ENCODE results near the gene MAG. TPM values are rescaled to one million over a fixed set of nuclear protein-coding genes. Genes with fewer than 3 reads are reported as not detected.

The MAG gene
- total RNA-seq, 1 donor from 2014 or later = 0.47 TPM

- peak; percentile 69 for DNase-seq
Observed at GRCh38 chr19:35318679-35319448, 26.9 kb downstream of the MAG start.

- DNase-seq = no peak
Observed at GRCh38 chr19:35320065-35320713, 28.2 kb downstream of the MAG start.

GRCh38 chr19:35321291-35321690 is 29.3 kb downstream of the MAG start:
- DNase-seq = no peak

- no peak for DNase-seq
Observed at GRCh38 chr19:35322014-35322413, 30.1 kb downstream of the MAG start.

- no peak for DNase-seq
Observed at GRCh38 chr19:35327642-35328041, 35.7 kb downstream of the MAG start.

GRCh38 chr19:35328851-35329285 is 36.9 kb downstream of the MAG start, which contains the start of gene CD22:
Gene CD22, plus strand, starts transcription at chr19:35329187. Its CDS starts 2,854 bp downstream, at chr19:35332041.
- no peak for DNase-seq

- DNase-seq = no peak
Observed at GRCh38 chr19:35329323-35329722, 37.4 kb downstream of the MAG start.

DNA sequence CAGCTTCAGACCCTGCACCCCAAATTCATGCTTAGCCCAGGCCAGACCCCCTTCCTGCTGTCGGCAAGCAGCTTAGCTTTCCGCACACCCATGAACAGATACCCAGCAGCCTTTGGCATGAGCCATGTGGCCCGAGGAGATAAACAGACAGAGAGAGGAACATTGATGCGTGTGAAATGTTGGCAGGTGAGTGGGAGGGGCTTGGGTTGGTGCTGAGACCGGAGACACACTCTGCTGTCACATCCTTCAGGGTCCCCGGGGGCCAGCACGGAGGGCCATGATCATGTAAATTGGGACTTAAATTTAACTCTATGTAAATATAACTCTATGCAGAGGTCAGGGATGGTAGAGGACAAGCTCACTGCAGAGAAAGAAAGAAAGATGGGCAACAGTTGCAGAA is 38.5 kb downstream of the MAG start:
- no peak for DNase-seq

- DNase-seq = no peak
Observed at GRCh38 chr19:35331551-35332214, 39.7 kb downstream of the MAG start.

GRCh38 chr19:35332817-35333216 is 40.9 kb downstream of the MAG start:
- DNase-seq = no peak

GRCh38 chr19:35334144-35334753 is 42.3 kb downstream of the MAG start:
- DNase-seq = no peak

DNA sequence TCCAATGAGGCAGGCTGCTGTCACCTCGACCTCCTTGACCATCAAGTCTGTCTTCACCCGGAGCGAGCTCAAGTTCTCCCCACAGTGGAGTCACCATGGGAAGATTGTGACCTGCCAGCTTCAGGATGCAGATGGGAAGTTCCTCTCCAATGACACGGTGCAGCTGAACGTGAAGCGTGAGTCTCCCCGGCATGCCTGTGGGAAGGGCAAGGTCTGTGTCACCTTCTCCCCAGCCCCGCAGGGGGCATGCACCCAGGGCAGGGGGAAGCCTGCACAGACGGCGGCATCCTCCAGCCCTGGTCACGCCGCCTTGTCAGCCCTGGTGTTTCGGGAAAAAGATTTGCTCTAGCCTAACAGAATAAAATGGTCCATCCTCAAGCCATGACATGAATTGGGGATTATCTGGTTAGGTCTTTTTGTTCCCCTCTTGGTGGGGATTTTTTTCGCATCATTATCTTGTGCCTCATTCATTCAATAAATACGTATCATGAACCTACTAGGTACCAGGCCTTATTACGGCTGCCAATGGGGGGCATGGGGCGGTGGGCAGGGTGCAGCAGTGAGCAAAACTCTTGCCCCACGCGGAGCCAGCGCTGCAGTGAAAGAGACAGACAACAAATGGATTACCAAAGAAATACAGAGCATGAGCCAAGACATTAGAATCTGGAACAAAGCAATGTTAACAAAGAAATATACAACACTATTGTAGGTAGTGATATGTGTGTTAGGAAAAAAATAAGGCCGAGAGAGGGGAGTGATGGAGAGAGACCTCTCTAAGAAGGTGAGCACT is 44.4 kb downstream of the MAG start:
- DNase-seq = no peak

GRCh38 chr19:35337097-35337983 is 45.4 kb downstream of the MAG start:
- DNase-seq = no peak

- no peak for DNase-seq
Observed at GRCh38 chr19:35337984-35338296, 46.0 kb downstream of the MAG start.

GRCh38 chr19:35340431-35340830 is 48.5 kb downstream of the MAG start:
- no peak for DNase-seq

DNA sequence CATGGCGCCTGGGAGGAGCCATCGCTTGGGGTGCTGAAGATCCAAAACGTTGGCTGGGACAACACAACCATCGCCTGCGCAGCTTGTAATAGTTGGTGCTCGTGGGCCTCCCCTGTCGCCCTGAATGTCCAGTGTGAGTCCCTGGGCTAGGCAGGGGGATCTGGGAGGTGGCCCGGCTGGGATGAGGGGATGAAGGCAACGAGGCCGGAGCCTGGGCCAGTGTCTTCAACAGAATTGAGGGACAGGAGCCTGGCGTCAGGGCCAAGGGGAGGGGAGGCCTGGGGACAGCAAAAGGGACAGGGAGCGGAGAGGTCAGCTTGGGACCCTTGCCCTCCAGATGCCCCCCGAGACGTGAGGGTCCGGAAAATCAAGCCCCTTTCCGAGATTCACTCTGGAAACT is 49.0 kb downstream of the MAG start:
- DNase-seq = no peak

- DNase-seq = no peak
Observed at GRCh38 chr19:35341565-35342225, 49.7 kb downstream of the MAG start.

- DNase-seq = no peak
Observed at GRCh38 chr19:35342430-35342829, 50.5 kb downstream of the MAG start.

DNA sequence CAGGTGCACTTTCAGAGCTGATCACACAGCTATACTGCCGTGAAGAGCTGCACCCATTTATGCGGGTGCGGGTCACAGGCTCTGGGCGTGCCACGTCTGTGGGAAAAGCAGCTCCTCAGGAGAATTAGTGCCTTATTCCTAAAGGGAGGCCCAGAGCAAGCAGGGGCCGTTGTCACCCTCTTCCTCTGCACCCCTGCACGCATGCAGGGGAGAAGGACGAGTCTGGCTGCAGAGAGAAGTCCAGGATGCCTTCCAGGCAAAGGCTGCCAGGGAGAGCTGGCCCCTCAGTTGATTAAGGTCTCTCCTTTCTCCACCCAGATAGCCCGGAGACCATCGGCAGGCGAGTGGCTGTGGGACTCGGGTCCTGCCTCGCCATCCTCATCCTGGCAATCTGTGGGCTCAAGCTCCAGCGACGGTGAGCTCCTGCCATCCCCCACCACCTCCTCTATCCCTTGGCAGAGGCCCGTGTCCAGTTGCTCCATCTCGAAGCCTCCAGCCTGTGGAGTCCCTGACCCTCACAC is 52.6 kb downstream of the MAG start:
- no peak for DNase-seq

DNA sequence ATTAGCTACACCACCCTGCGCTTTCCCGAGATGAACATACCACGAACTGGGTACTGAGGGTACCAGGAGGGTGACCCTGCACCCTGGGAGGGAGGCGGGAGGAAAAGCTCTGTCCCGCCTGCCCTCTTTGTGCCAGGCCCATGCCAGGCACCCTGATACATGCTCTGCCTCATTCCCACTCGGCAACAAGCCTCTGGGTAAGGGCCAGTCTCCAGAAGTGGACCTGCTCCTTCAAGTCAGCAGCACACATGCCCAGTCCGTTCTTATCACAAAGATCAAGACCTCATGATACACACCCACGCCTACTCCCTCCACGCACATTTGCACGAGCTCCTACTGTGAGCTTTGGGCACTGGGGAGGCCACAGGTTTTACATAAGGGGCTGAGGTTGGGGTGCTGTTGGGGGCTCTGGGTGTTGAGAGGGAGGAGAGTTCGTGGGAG is 53.7 kb downstream of the MAG start:
- no peak for DNase-seq
